BLaER1 treated with 17β-estradiol and CSF1 and Interleukin-3, amounts not matched to agents 10 nM and 100 nM (cell line): Measurements from ENCODE around the gene CDC20.

ENCODE experiments used
- H3K27ac ChIP-seq, 11 experiments: shearing (Covaris generic); formaldehyde crosslinking; 2 replicates each; pipeline ENCODE4 v1.8.1; 2022
- H3K27me3 ChIP-seq, 11 experiments: shearing (Covaris generic); formaldehyde crosslinking; 2 replicates each; pipeline ENCODE4 v1.8.1; 2022
- H3K36me3 ChIP-seq, 11 experiments: shearing (Covaris generic); formaldehyde crosslinking; 2 replicates each; pipeline ENCODE4 v1.8.1; 2022
- H3K4me1 ChIP-seq, 10 experiments: shearing (Covaris generic); formaldehyde crosslinking; 2 replicates each; pipeline ENCODE4 v1.8.1; 2022
- H3K4me2 ChIP-seq, 11 experiments: shearing (Covaris generic); formaldehyde crosslinking; 2 replicates each; pipeline ENCODE4 v1.8.1; 2022
- H3K4me3 ChIP-seq, 10 experiments: shearing (Covaris generic); formaldehyde crosslinking; 2 replicates each; pipeline ENCODE4 v1.8.1; 2022
- H3K9ac ChIP-seq, 11 experiments: shearing (Covaris generic); formaldehyde crosslinking; 2 replicates each; pipeline ENCODE4 v1.8.1; 2022
- H3K9me3 ChIP-seq, 11 experiments: shearing (Covaris generic); formaldehyde crosslinking; replicated peaks in 1 of 11; 2 replicates each; pipeline ENCODE4 v1.8.1; 2022
- H4K20me1 ChIP-seq, 11 experiments: shearing (Covaris generic); formaldehyde crosslinking; 2 replicates each; pipeline ENCODE4 v1.8.1; 2022
- Cebpa-rat ChIP-seq, 11 experiments: shearing (Covaris generic); IDR thresholded peaks; 2 replicates each; pipeline ENCODE4 v1.8.1; 2022

Gene CDC20

DNA sequence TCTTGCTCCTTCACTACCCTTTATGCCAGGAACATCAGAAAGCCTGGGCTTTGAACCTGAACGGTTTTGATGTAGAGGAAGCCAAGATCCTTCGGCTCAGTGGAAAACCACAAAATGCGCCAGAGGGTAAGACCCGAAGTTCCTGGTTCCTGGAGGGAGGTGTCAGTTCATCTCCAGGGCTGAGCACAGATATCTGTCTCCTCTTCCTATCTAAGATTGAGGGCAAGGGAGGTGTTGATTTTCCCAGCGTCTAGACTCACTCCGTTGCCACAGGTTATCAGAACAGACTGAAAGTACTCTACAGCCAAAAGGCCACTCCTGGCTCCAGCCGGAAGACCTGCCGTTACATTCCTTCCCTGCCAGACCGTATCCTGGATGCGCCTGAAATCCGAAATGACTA lies 915 bp downstream of the CDC20 start:
- H3K27ac ChIP-seq = peak overlapping the region in 9 of 11 experiments; percentile 76 to 93 (median 85); a peak in 17 of 22 replicates
- peak overlapping the region; percentile 95 to 100 (median 98) for H3K4me2 ChIP-seq
- peak overlapping the region; percentile 52 to 94 (median 90) for H3K9ac ChIP-seq
- H3K9me3 ChIP-seq = no peaks in the 10 kb centered on the region
- no peak for TF ChIP-seq Cebpa-rat (IDR thresholded peaks at IDR 0.05)
- peaks cover 13 to 58% (median 41%) of the 10 kb centered on the region in 11 experiments; a peak in 21 of 22 replicates for H4K20me1 ChIP-seq
- peaks cover 52 to 71% (median 65%) of the 10 kb centered on the region in 10 experiments for H3K4me1 ChIP-seq
- H3K4me3 ChIP-seq = peak overlapping the region in 9 of 10 experiments; percentile 65 to 90 (median 80); a peak in 18 of 20 replicates
- H3K27me3 ChIP-seq = no peaks in the 10 kb centered on the region
- peaks cover 47 to 53% (median 51%) of the 10 kb centered on the region in 11 experiments for H3K36me3 ChIP-seq

DNA sequence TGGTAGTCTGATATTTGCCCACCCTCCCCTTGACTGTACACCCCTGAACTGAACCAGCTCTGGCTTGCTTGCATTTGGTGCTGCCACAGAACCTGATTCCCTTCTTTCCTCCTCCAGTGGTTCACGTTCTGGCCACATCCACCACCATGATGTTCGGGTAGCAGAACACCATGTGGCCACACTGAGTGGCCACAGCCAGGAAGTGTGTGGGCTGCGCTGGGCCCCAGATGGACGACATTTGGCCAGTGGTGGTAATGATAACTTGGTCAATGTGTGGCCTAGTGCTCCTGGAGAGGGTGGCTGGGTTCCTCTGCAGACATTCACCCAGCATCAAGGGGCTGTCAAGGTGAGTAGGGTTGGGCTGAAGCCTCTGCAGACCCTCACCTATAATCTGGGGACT lies 1.8 kb downstream of the CDC20 start:
- peaks cover 56 to 62% (median 60%) of the 10 kb centered on the region in 11 experiments for H3K36me3 ChIP-seq
- H3K9ac ChIP-seq = peak overlapping the region in 10 of 11 experiments; percentile 69 to 94 (median 90); a peak in 14 of 22 replicates
- H3K4me3 ChIP-seq = peak overlapping the region in 8 of 10 experiments; percentile 71 to 90 (median 80); a peak in 15 of 20 replicates
- 0 out of 22 replicates have a peak overlapping the region, but pooled peaks of 4 of the 11 experiments have one; percentile 22 to 82 (median 24) for H3K27ac ChIP-seq
- peak overlapping the region; percentile 95 to 100 (median 98) for H3K4me2 ChIP-seq
- TF ChIP-seq Cebpa-rat (IDR thresholded peaks at IDR 0.05) = no peak
- peaks cover 54 to 80% (median 74%) of the 10 kb centered on the region in 10 experiments for H3K4me1 ChIP-seq
- H3K27me3 ChIP-seq = no peaks in the 10 kb centered on the region
- peaks cover 18 to 67% (median 51%) of the 10 kb centered on the region in 11 experiments; a peak in 21 of 22 replicates for H4K20me1 ChIP-seq
- no peaks in the 10 kb centered on the region for H3K9me3 ChIP-seq

- H3K4me1 ChIP-seq = peaks cover 58 to 81% (median 80%) of the 10 kb centered on the region in 10 experiments
- H3K27ac ChIP-seq = peak overlapping the region in 8 of 11 experiments; percentile 17 to 62 (median 49); a peak in 12 of 22 replicates
- TF ChIP-seq Cebpa-rat (IDR thresholded peaks at IDR 0.05) = no peak
- H3K9ac ChIP-seq = peak overlapping the region in 9 of 11 experiments; percentile 7 to 62 (median 40); a peak in 13 of 22 replicates
- no peaks in the 10 kb centered on the region for H3K27me3 ChIP-seq
- 0 out of 20 replicates have a peak overlapping the region, but pooled peaks of 1 of the 10 experiments have one; percentile 32 for H3K4me3 ChIP-seq
- peak overlapping the region in 9 of 11 experiments; percentile 21 to 100 (median 98); a peak in 15 of 22 replicates for H3K4me2 ChIP-seq
- no peaks in the 10 kb centered on the region for H3K9me3 ChIP-seq
- peaks cover 56 to 67% (median 63%) of the 10 kb centered on the region in 11 experiments for H3K36me3 ChIP-seq
- H4K20me1 ChIP-seq = peaks cover 24 to 82% (median 64%) of the 10 kb centered on the region in 11 experiments; a peak in 21 of 22 replicates
Measured at GRCh38 chr1:43363283-43363934, 4.6 kb downstream of the CDC20 start.

DNA sequence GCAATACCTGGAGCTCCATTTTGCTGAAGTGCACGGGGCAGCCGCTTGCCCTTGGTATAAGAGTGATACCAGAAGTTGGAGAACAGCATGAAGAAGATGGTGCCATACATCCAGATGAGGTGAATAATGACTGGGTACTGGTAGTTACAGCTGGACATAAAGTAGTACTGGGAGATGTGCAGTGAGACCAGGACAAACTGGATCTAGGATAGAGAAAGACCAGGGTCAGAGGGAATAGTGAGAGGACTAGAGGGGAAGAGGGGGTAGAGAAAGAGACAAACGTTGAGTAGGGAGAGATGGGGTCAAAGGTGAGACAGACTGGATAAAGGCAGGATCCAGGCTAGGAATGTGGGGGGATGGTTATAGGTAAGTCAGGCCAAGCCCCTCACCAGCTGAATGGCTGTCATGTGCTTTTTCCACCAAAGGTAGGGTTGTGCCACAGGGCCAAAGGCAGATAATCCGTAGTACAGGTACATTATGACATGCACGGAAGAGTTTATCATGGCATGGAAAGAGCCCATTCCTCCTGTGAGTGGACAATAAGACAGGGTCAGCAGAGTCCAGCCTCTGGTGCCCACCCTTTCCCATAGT lies 5.2 kb downstream of the CDC20 start:
- no peaks in the 10 kb centered on the region for H3K27me3 ChIP-seq
- TF ChIP-seq Cebpa-rat (IDR thresholded peaks at IDR 0.05) = no peak
- peak overlapping the region in 7 of 11 experiments; percentile 31 to 62 (median 44); a peak in 8 of 22 replicates for H3K9ac ChIP-seq
- H3K27ac ChIP-seq = peak overlapping the region in 7 of 11 experiments; percentile 17 to 62 (median 47); a peak in 10 of 22 replicates
- H3K9me3 ChIP-seq = no peaks in the 10 kb centered on the region
- H3K4me1 ChIP-seq = peaks cover 63 to 86% (median 84%) of the 10 kb centered on the region in 10 experiments
- H4K20me1 ChIP-seq = peaks cover 24 to 80% (median 64%) of the 10 kb centered on the region in 11 experiments; a peak in 21 of 22 replicates
- peaks cover 56 to 67% (median 63%) of the 10 kb centered on the region in 11 experiments for H3K36me3 ChIP-seq
- peak overlapping the region in 1 of 10 experiments; percentile 32; a peak in 1 of 20 replicates for H3K4me3 ChIP-seq
- peak overlapping the region in 8 of 11 experiments; percentile 46 to 100 (median 98); a peak in 14 of 22 replicates for H3K4me2 ChIP-seq

GRCh38 chr1:43365678-43366077 lies 6.9 kb downstream of the CDC20 start:
- no peaks in the 10 kb centered on the region for H3K27me3 ChIP-seq
- H3K9ac ChIP-seq = peak overlapping the region; percentile 25 to 96 (median 92); a peak in 16 of 22 replicates
- H4K20me1 ChIP-seq = peaks cover 9 to 64% (median 52%) of the 10 kb centered on the region in 11 experiments; a peak in 20 of 22 replicates
- peaks cover 49 to 85% (median 76%) of the 10 kb centered on the region in 10 experiments for H3K4me1 ChIP-seq
- H3K27ac ChIP-seq = peak overlapping the region in 8 of 11 experiments; percentile 0 to 97 (median 56); a peak in 8 of 22 replicates
- peak overlapping the region; percentile 91 to 100 (median 100) for H3K4me2 ChIP-seq
- TF ChIP-seq Cebpa-rat (IDR thresholded peaks at IDR 0.05) = no peak
- H3K9me3 ChIP-seq = no peaks in the 10 kb centered on the region
- H3K4me3 ChIP-seq = peak overlapping the region in 7 of 10 experiments; percentile 80 to 92 (median 85); a peak in 8 of 20 replicates
- peaks cover 50 to 62% (median 53%) of the 10 kb centered on the region in 11 experiments for H3K36me3 ChIP-seq

GRCh38 chr1:43366179-43366578 lies 7.4 kb downstream of the CDC20 start:
- no peaks in the 10 kb centered on the region for H3K27me3 ChIP-seq
- TF ChIP-seq Cebpa-rat (IDR thresholded peaks at IDR 0.05) = no peak
- H3K36me3 ChIP-seq = peaks cover 45 to 59% (median 51%) of the 10 kb centered on the region in 11 experiments
- H3K9ac ChIP-seq = peak overlapping the region; percentile 85 to 96 (median 93); a peak in 21 of 22 replicates
- H3K27ac ChIP-seq = peak overlapping the region in 7 of 11 experiments; percentile 23 to 97 (median 93); a peak in 12 of 22 replicates
- no peaks in the 10 kb centered on the region for H3K9me3 ChIP-seq
- peak overlapping the region; percentile 91 to 100 (median 100) for H3K4me2 ChIP-seq
- peak overlapping the region; percentile 80 to 92 (median 84); a peak in 19 of 20 replicates for H3K4me3 ChIP-seq
- H3K4me1 ChIP-seq = peaks cover 44 to 80% (median 71%) of the 10 kb centered on the region in 10 experiments
- peaks cover 5 to 59% (median 47%) of the 10 kb centered on the region in 11 experiments; a peak in 18 of 22 replicates for H4K20me1 ChIP-seq

- Histone ChIP-seq H3K36me3 (peaks cover 41 to 55% (median 47%) of the 10 kb centered on the region in 11 experiments), H3K27ac (peak overlapping the region; percentile 83 to 97 (median 88); a peak in 21 of 22 replicates), H3K4me1 (peaks cover 39 to 76% (median 67%) of the 10 kb centered on the region in 10 experiments), H3K4me2 (peak overlapping the region; percentile 91 to 100 (median 100)), H3K9ac (peak overlapping the region; percentile 85 to 96 (median 93)), H4K20me1 (peaks cover 5 to 54% (median 44%) of the 10 kb centered on the region in 11 experiments; a peak in 18 of 22 replicates), H3K9me3 (no peaks in the 10 kb centered on the region), H3K27me3 (no peaks in the 10 kb centered on the region), H3K4me3 (peak overlapping the region; percentile 80 to 92 (median 84))
- no peak for TF ChIP-seq Cebpa-rat (IDR thresholded peaks at IDR 0.05)
Measured at GRCh38 chr1:43366601-43367025, 7.8 kb downstream of the CDC20 start.
